ENCODE measurements around the gene NAPSA. TPM values are rescaled to one million over a fixed set of nuclear protein-coding genes. Genes with fewer than 3 reads are reported as not detected.

NAPSA gene
- total RNA-seq, 2 experiments from 2014 or later: 1.7 to 1.9 TPM

GRCh38 chr19:50312967-50313811 is 52.2 kb downstream of the NAPSA start:
- ChIA-PET CTCF (no interaction called here), POLR2A (no interaction called here)
- Mint-ChIP-seq H3K27me3 (peaks cover 59% of the 10 kb centered on the region), H3K9me3 (no peaks in the 10 kb centered on the region), H3K4me1 (peaks cover 8% of the 10 kb centered on the region), H3K4me3 (no peak overlapping the region), H3K36me3 (ENCODE audit: low read depth) (peaks cover 2% of the 10 kb centered on the region), H3K27ac (no peak overlapping the region)
- no peak for DNase-seq

DNA sequence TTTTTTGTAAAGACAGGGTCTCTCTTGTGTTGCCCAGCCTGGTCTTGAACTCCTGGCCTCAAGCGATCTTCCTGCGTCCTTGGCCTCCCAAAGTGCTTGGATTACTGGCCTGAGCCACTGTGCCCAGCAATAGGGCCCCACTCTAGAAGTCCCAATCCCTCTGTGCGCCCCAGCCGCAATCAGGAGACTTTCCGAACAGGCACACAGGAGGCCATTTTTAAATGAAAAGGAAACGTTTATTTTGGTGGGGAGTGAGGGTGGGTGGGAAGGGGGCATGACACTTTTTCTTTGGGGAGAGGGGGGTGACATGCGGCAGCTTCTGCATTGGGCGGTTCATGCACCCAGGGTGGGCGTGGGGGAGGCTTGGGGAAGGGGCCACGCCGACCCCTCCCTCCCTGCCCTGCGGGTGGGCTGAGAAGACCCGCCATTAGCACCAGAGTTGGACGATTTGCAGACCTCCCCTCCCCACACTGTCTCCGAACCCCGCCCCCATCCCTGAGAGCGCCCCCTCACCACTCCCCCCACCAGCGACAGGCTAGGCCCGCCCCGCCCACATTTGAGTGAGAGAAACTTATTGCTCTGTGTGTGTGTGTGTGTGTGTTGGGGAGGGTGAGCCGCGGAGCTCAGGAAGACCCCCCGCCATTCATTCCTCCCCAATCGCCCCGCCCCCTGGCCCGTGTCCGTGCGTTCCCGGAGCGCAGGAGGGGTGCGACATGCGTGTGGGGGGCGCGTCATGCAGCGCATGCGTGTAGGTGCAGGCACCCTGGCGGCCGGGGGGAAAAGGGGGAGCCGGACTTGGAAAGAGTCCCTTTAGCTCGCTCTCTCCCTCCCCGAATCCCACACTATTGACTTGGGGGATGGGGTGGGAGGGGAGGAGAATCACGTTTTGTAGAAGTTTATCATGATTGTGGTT is 53.5 kb downstream of the NAPSA start:
- CTCF ChIA-PET: interaction anchor here (0.5 kb wide), 1 partner anchor 34 kb away, joined by 3 read pairs; no protein-coding TSS in a partner anchor
- H3K4me3 Mint-ChIP-seq: no peak overlapping the region

DNA sequence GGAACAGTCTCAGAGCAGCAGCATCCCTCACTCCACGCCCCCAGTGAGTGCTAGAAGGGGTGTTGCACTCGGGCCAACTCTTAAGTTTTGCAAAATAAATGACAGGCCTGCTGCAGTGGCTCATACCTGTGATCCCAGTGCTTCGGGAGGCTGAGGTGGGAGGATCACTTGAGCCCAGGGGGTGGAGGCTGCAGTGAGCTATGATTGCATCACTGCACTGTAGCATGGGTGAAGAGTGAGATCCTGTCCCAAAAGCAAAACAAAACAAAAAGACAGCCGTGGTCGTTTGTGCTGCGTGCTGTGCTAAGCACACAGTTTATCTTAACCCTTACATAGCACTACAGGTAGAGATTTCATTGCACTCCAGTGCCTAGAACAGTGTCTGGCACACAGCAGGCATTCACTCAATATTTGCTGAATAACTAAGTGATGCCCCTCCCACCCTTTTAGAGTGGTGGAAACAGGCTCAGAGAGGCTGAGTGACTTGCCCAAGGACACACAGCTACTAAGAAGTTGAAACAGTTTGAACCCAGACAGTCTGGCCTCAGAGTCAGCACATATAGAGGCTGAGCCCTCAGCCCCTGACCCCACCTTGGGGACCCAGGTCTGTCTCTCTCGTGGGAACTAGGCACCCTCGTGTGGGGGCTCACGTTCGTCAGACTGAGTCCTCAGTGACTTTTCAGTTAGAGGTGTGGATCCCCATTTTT is 54.5 kb downstream of the NAPSA start:
- Mint-ChIP-seq H3K4me3 (no peak overlapping the region), H3K9me3 (no peaks in the 10 kb centered on the region), H3K36me3 (ENCODE audit: low read depth) (peaks cover 2% of the 10 kb centered on the region), H3K4me1 (peaks cover 7% of the 10 kb centered on the region), H3K27me3 (peaks cover 56% of the 10 kb centered on the region), H3K27ac (no peak overlapping the region)
- no peak for DNase-seq
- POLR2A ChIA-PET: no interaction called here
- CTCF ChIA-PET: no interaction called here

More for the DNA sequence above, 53.5 kb downstream of the NAPSA start:
- H3K4me1 Mint-ChIP-seq: peaks cover 8% of the 10 kb centered on the region
- POLR2A ChIA-PET: no interaction called here
- H3K27me3 Mint-ChIP-seq: peaks cover 65% of the 10 kb centered on the region
- no peaks in the 10 kb centered on the region for H3K9me3 Mint-ChIP-seq
- H3K27ac Mint-ChIP-seq: no peak overlapping the region
- peaks cover 2% of the 10 kb centered on the region for H3K36me3 Mint-ChIP-seq (ENCODE audit: low read depth)
- DNase-seq: no peak

DNA sequence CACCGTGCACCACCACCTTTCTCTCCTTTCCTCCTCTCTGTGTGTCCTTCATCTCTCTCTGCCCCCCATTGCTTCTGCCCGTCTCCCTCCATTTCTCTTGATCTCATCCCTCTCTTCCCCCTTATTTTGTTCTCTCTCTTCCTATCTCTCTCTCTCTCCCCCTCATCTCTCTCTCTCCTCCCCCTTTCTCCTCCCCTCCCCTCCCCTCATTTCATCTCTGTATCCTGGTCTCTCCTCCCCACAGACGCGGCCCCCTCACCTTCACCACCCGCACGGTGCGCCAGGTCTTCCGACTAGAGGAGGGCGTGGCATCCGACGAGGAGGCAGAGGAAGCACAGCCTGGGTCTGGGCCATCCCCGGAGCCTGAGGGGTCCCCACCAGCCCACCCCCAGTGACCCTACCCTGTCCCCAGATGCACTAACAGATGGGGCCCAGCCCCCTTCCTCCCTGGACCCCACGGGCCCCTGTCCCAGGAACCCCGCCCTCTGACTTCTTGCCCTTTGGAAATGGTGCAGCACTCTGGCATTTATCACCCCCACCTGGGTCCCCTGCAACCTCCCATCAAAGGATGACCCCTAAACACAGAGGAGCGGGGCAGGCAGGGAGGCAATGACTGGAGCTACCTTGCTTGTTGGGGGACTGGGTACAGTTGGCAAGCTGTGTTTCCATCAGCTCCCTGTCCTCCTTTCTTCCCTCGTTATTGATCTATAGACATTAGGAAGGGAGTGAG is 55.9 kb downstream of the NAPSA start:
- POLR2A ChIA-PET: no interaction called here
- CTCF ChIA-PET: interaction anchor here (1.7 kb wide), 1 partner anchor 21 kb away, joined by 5 read pairs; no protein-coding TSS in a partner anchor
- H3K27me3 Mint-ChIP-seq: peaks cover 53% of the 10 kb centered on the region
- H3K27ac Mint-ChIP-seq: no peak overlapping the region
- H3K9me3 Mint-ChIP-seq: no peaks in the 10 kb centered on the region
- no peaks in the 10 kb centered on the region for H3K36me3 Mint-ChIP-seq (ENCODE audit: low read depth)
- H3K4me1 Mint-ChIP-seq: peaks cover 2% of the 10 kb centered on the region
- H3K4me3 Mint-ChIP-seq: no peak overlapping the region
- no peak for DNase-seq

DNA sequence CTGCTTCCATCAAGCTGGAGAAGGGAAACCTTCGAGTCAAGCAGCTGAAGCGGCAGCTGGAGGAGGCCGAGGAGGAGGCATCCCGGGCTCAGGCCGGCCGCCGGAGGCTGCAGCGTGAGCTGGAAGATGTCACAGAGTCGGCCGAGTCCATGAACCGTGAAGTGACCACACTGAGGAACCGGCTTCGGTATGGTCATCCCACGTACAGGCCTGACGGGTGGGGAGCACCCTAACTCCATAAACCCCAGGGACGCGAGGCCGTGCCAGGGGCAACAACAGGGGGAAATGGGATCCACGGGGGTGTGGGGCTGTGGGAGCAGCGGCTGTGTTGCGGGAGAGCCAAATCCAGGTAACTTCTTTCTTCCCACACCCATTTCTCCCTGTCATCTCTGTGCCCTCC is 56.4 kb downstream of the NAPSA start:
- no peaks in the 10 kb centered on the region for H3K4me1 Mint-ChIP-seq
- no peaks in the 10 kb centered on the region for H3K9me3 Mint-ChIP-seq
- no peak overlapping the region for H3K27ac Mint-ChIP-seq
- H3K36me3 Mint-ChIP-seq (ENCODE audit: low read depth): no peaks in the 10 kb centered on the region
- ChIA-PET POLR2A (no interaction called here), CTCF (interaction anchor here (0.9 to 1.7 kb wide), 2 partner anchors 19 to 21 kb away, joined by 3 to 5 read pairs; no protein-coding TSS in a partner anchor)
- DNase-seq: no peak
- H3K4me3 Mint-ChIP-seq: no peak overlapping the region
- H3K27me3 Mint-ChIP-seq: peaks cover 49% of the 10 kb centered on the region

Other genes starting within 250 kb of the NAPSA start
- not detected for gene IZUMO2, start 202.4 kb downstream of the NAPSA start, total RNA-seq
- gene MYH14, start 162.0 kb downstream of the NAPSA start, total RNA-seq: not detected
- 1 to 10 TPM; 3.4 to 4.1 TPM for gene KCNC3, start 36.3 kb downstream of the NAPSA start, total RNA-seq
- 10 to 100 TPM; 55.2 to 62.2 TPM for gene NR1H2, start 10.8 kb upstream of the NAPSA start, total RNA-seq
- 100 to 1,000 TPM; 156 to 167 TPM for gene POLD1, start 18.7 kb upstream of the NAPSA start, total RNA-seq
- under 1 TPM; 0.48 to 0.50 TPM for gene SPIB, start 53.3 kb upstream of the NAPSA start, total RNA-seq
- gene MYBPC2, start 67.3 kb upstream of the NAPSA start, total RNA-seq: not detected
- 10 to 100 TPM; 57.8 to 64.9 TPM for gene EMC10, start 110.9 kb upstream of the NAPSA start, total RNA-seq
- not detected for gene GARIN5A, start 111.2 kb upstream of the NAPSA start, total RNA-seq
- gene JOSD2, start 145.6 kb upstream of the NAPSA start, total RNA-seq: 10 to 100 TPM; 35.7 to 42.0 TPM
- not detected for gene ASPDH, start 148.3 kb upstream of the NAPSA start, total RNA-seq
- not detected for gene LRRC4B, start 202.8 kb upstream of the NAPSA start, total RNA-seq

All from activated CD4-positive, alpha-beta T cell treated with anti-CD3 and anti-CD28 coated beads, Interleukin-2, amount 10 ng/mL, durations not matched to agents 7 days and 5 days (primary cell).